Limb (tissue), 2 donors: ENCODE measurements around the gene MUC22.
A peak's percentile ranks its signal among the peaks of the same experiment; 100 is the strongest.
"Not testable (repeated sequence)": the region's sequence is repeated elsewhere in the genome, so short reads cannot be mapped to it uniquely, and the experiment has no call there.

Experiments
- DNase-seq, 2 donors: peaks; one replicate each; pipeline ENCODE4 v3.0.0-alpha.2; 2016; ENCODE audit errors: extremely low spot score in 2 of 2

The MUC22 gene

DNA sequence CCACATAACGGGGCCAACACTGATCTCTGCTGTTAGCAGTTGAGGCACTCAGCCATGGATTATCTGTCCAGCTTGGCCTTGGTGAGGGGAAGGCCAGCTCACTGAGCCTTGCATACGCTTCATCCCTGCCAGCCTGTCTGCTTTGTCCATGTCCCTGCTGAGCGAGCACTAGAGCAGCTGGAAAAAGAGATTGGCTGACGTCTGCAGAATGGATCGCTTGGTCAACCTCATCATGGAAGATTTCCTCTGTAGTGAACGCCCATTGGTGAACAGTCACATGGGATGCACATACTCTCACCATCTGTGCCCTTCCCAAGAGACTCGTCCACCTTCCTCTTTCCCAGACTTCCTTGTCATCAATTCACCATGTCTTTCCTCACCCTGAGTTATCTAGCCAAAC is 26.9 kb downstream of the MUC22 start:
- DNase-seq: no peak

DNA sequence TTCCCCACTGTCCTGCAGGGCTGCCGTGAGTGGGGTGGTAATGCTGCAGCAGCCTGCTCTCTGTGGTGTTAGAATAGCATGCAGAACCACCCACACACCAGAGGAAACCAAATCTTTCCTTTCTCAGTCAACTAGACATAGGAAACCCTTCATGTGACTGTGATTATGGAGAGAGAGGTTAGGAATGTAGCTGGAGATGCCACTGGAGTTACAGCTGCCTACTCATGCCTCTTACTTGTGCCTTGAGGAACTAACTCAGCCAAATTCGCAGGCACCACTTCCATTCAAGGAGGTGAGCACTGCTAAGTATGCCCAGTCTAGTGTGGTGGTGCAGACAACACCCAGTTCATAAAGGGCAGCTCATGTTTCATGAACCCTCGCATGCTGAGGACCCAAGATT is 27.4 kb downstream of the MUC22 start:
- no peak for DNase-seq

DNA sequence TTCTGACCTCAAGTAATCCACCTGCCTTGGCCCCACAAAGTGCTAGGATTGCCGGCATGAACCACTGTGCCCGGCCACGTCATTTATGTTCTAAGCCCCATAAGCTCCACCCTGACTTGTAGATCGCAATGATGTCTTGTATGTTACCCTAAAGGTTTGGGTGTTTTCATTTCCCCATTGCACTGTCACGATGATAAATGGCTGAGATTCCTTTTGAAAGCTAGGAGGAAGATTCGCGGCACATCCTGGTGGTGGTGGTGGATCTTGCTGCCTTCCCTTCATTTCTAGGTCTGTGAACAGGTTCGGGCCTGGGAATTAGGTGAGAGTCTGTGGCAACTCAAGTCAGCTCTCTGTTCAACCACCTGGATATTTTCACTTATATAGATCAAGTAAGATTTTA is 28.3 kb downstream of the MUC22 start:
- DNase-seq: no peak

DNA sequence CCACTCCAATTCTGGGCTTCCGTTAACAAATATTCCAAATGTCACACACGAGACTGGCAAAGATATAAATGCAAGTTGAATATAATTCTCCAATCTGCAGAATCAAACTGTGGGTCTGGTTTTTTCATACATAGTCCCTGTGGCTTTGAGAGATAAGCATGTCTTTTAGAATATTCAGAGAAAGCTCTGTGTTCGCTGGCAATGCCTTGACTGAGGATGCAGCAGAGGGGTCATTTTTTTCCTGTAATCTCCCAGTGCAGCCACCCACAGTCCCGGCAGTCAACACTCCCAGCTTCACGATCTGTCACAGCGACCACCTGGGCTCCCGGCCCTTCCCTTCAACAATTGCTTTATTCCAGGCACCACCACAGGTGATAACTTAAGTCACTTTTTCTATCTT is 30.5 kb downstream of the MUC22 start:
- no peak for DNase-seq

DNA sequence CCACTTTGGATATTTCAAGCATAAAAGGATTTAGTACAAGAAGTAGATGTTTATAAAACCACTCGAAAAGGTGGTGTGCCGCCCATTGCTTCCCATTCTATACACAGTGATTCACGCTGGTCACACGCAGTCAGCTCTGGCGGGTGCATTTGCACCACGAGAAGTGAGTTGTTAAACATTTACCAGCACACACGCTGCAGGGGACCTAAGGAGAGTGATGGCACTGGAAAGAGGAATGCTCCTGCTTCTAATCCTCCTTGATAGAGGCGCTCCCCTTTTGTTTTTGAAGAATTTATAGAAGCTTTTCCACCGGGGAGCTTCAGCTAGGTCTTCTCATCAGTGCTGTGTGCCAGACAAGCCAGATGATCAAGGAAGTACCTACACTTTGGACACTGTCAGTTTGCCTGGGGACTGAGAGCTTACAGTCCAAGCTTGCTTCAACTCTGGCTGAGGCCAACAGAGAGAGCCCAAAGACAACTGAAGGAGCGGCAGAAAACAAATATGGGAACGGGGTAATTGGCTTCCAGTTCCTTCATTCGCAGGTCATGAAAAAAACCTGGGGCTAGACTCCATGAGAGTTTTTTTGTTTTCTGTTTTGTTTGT is 31.2 kb downstream of the MUC22 start:
- no peak for DNase-seq

DNA sequence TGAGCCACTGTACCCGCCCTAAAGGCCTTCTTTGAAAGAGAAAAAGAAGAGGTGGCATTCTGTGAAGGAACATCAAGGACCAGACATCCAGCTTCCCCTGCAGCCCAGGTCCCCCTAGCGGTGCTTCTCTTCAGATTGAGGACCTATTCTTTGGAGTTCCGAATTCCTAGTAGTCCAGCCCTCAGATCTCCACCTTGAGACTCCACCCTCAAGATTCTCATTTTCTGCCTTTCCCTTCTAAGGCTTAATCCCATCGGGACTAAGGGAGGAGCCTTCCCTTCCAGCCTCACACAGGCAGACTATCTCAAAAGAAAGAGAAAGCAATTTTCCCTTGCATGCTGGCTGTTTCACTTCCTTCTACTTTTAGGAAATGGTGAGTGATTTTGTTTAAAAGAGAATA is 32.5 kb downstream of the MUC22 start:
- peak; percentile 31 to 63 for DNase-seq

DNA sequence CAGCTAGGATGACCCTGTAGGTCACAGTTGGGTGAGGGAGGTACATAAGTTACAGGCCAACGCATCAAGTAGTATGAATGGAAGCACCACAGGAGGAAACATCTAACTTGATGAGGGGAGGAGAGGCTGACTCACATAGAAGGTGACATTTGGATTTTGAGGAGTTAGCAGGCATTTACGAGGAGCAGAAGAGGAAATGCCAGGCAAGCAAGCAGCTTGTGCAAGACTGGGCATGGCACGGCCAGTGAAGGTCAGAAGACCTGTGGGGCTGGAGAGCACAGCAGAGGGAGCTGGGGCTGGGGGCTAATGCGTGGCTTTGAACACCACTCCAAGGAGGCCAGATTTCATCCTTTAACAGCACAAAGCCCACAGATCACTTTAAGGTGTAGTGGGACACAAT is 37.8 kb downstream of the MUC22 start:
- no peak for DNase-seq

DNA sequence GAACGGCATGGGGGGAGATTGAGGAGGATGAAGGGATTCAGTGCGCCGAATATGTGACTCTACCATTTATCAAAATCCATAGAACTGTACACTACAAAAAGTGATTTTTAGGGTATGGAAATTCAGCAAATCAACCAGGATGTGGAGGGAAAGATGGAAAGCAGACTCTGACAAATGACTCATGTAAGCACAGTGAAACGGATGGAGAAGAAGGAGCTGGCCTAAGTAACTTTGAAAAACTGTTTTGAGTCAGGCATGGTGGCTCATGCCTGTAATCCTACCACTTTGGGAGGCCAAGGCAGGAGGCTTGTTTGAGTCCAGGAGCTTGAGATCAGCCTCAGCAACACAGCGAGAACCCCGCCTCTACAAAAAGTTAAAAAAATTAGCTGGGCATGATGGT is 39.2 kb downstream of the MUC22 start:
- no peak for DNase-seq

DNA sequence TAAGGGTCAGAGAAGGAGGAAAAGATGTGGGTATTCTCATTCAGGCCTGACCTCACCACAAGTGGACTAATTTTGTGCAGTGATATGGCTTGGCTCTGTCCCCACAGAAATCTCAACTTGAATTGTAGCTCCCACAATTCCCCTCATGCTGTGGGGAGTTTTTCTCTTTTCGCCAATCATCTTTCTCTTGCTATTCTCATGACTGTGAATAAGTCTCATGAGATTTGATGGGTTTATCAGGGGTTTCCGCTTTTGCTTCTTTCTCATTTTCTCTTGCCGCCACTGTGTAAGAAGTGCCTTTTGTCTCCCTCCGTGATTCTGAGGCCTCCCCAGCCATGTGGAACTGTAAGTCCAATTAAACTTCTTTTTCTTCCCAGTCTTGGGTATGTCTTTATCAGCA is 42.9 kb downstream of the MUC22 start:
- not testable (repeated sequence) for DNase-seq

DNA sequence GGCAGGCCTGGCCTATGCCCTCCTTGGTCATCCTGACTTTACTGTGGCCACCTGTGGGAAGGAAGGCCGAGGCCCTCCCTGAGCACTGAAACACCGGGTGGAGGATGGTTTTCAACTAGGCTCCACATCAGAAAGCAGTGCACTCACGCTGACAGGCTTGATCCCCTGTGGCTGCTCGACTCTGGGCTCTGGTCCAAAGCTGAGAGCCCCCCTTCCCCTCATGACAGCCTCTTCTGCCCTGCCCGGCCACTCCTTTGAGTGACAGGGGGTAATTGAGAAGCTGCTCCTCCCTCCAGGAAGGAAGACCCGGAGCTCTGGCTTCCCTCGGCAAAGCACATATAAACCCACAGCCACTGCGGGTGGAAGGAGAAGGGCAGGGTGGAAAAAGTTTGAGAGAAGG is 43.6 kb downstream of the MUC22 start:
- peak in 1 of 2 donors; percentile 58 for DNase-seq

DNA sequence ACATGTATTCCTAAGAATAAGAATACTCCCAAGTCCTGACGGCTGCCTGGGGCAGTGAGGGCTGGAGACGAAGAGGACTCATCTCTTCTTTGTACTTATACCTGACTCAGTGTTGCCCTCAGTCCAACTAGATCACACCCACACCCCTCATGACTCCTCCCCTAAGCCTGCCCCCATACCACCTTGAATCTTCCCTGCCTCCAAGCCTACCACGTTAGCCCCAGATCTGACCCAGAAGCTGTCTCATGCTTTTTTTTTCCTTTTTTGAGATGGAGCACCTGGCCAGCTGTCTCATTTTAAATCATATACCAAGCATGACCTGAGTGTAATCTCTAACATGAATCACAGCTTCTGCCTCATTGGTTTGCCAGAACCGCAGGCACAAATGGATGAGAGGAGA is 45.2 kb downstream of the MUC22 start:
- DNase-seq: no peak

DNA sequence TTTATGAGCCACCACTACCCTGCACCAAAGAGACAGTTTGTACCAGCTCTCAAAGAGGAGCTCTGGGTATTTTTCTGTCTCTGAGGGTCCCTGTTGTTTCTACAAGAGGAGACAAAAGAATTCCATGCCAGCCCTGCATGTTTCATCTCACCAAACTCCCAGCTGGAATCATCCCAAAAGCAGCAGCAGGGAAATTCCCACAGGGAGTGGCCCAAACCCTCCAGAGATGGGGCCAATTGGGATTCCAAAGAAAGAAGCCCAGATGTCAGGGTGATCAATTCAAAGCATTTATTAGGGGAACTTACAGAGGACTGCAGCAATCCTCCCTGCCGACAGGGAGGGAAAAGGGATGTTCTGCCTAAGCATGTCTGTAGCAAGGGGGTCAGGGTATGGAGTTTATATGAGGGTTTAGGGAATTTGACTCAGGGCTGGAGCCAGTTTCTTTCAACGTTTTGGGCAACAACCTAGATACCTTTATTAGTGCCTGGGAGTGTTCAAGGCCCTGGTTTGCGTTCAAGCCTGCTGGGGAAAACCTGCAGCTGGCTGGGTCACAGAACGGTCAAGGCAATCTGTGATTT is 47.2 kb downstream of the MUC22 start:
- no peak for DNase-seq

DNA sequence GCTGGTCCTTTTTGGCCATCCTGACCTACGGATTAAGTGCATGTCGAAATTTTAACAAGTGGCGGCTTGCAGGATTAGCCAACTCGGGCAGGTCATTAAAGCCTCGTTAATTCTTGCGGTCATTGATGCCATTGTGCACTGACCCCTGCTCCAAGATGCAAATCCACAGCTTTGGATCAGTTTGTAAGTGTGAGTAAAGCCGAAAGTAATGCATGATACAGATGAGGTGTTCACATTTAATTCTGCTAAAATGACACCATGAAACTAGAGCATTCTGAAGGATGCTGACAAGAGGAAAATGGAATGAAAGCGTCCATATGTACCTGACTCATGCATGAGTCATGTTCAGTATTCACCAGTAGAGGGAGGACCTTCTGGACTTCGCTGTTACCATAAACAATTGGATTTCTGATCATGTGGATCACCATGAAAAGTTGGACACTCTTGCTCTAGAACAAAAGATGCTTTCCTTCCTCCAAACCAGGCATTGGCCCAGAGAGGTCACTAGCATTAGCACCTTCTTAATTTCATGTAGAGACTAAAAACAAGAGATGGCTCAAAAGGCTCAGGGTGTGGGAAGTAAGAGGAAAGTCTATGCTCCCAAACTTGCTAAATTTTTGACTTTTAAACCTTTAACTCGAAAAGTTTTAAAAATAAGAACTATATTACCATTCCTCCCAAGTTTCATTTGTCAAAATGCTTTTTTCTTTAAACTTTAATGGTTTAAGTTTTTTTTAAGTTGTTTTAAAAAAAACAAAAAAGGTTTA is 48.0 kb downstream of the MUC22 start:
- DNase-seq: no peak

DNA sequence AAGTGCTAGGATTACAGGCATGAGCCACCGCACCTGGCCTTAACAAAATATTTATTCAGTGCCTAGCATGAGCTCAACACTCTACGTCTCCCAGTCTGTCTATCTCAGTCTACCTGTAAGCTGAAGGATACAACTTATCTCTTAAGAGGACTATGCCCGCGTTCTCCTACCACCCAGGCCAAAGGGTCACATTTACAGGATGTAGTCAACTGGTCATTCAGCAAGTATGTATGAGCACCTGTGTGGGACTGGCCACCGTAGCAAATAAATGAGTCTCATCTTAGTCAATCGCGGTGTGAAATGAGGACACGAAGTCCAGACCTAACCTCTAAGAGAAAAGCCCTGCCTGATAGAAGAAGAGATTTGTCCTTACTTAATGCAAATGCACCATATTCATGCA is 49.9 kb downstream of the MUC22 start:
- DNase-seq: no peak

DNA sequence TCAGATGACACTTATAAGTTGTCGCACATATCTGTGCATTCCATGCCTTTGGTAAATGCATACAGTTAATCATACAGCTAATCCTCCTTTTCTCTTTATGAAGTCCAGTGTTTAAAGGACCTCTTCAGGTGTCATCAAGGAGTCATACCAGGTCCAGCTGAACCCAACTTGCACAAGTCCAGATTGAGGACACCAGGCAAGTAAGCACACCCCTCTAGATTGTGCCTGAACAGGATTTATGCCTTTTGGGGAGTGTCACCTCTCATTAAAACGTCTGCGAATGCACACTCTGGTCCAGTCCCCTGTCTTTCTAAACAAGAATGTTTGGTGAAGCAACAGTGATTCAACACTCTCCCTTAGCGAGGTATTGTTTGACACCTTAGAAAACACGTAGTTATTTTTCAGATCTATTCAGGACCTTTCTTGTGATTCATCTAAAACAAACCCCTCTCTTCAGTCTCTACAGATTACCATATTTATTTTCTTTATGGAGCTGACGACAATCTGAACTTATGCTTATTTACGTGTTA is 53.7 kb downstream of the MUC22 start:
- no peak for DNase-seq

DNA sequence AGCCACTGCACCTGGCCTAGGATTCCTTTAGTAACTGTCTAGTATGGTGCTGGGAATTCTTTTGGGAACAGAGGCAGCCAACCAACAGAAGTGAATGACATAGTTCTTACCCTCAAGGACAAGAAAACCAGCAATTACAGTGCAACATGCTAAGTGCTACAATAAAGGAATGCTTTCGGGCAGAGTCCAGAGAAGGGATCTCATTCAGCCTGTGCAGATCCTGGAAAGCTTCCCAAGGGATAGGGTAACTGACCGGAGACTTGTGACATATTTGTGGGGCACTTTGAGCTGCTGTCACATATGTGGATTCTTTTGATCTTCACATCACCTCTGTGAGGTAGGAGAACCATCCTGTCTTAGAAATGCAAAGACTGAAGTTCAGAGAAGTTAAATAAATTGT is 55.3 kb downstream of the MUC22 start:
- DNase-seq: no peak

DNA sequence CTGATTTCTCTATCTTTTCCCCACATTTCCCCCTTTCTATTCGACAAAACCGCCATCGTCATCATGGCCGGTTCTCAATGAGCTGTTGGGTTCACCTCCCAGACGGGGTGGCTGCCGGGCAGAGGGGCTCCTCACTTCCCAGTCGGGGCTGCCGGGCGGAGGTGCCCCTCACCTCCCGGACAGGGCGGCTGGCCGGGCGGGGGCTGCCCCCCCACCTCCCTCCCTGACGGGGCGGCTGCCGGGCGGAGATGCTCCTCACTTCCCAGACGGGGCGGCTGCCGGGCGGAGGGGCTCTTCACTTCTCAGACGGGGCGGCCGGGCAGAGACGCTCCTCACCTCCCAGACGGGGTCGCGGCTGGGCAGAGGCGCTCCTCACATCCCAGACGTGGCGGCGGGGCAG is 56.8 kb downstream of the MUC22 start:
- not testable (repeated sequence) for DNase-seq

DNA sequence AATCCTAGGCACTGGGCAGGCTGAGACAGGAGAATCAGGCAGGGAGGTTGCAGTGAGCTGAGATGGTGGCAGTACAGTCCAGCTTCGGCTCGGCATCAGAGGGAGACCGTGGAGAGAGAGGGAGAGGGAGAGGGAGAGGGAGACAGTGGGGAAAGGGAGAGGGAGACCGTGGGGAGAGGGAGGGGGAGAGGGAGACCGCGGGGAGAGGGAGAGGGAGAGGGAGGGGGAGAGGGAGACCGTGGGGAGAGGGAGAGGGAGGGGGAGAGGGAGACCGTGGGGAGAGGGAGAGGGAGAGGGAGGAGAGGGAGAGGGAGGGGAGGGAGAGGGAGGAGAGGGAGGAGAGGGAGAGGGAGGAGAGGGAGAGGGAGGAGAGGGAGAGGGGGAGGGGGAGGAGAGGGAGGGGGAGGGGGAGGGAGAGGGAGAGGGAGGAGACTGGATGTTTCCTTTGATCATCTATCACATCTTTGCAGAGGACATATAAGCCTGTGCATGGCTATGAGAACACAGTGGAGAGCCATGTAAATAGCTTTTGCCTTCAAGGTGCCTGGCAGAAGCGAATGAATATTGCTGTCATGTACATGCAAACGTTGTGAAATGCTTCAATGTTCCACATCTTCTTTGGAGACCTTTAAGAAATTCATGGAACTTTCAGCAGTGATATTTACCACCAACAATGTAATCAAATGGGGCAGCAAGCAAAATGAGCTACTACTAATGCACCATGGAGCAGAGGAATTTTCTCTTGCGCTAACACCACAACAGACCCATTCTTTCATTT is 57.8 kb downstream of the MUC22 start:
- DNase-seq: not testable (repeated sequence)

DNA sequence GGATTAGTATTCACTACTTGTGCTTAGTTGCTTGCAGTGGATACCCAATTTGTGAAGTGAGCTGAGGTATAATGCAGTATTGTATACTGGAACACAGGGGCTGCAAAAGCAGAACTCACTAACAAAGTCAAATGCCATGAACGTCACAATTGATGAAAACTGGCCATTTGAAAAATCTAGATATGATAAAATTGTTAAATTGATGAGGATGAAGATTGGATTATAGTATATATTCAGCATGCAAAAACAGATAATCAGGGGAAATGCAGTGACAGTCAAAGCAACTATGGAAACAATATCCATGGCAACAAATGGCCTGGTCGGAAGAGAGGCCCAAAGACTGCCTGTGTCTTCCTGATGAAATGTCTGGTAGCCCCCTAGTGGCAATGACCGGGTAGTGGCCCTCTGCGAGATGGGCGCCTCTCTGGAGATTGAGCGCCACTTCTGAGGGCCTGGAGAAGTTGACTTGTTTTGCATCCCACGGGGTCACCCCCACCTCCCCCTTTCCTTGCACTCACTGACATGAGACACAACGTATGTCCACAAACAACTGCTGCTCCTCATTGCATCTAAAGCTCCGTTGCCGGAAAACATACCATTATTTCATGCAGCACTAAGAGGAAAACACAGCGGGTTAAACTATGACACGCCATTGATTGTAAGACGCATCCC is 58.5 kb downstream of the MUC22 start:
- peak; percentile 81 to 82 for DNase-seq

DNA sequence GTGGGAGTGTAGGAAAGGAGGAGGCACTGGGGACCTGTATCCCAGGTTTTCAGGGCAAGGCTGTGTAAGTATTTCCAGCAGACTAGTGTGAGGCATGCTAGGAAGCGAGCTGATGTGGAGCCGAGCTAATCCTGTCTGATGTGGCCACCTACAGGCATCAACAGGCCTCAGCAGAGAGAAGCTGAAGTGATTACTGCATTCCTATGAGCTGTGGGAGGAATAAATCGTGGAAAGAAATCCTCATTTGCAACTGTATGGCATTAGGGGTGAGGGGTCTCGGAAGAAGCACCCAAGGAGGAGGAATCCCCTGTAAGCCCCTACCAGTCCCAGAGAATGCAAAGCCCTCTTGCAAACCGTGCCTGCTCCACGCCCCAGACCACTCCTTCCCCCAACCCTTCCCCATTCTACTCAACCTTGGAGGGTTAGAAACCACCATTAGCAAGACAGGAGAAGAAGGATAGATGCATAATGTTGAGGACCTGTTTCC is 60.5 kb downstream of the MUC22 start:
- peak; percentile 53 to 59 for DNase-seq

DNA sequence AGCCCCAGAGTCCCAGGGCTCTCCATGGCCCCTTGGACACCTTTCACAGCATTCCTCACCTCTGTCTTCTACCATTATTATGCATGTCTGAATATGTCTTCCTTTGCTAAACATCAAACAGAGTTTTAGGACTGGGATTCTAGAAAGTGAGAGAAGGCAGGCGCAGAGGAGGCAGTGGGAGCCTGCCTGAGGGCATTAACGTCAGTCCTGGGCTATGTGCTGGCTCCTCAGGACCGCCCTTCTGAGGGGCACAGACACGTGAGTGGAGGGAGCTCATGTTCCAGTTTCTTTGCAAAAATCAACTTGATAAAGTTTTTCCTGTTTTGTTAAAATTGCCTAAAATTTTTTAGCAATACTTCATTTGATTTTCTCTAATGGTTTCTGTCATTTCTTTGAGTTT is 64.1 kb downstream of the MUC22 start:
- DNase-seq: no peak
